HG02642 (cell line): ENCODE data around the gene GDPD4.

Experiments used
- ATAC-seq: cut with Tn5 transposase; IDR thresholded peaks from one replicate; pipeline ENCODE4 v1.9.1; 2021; ENCODE audit warnings: mild to moderate bottlenecking; ENCODE audit not compliant: unreplicated experiment, poor library complexity

GDPD4 gene

GRCh38 chr11:77250881-77251640 is 50.4 kb downstream of the GDPD4 start:
- ATAC-seq, result no peak

GRCh38 chr11:77249427-77249826 is 52.1 kb downstream of the GDPD4 start:
- no peak for ATAC-seq

GRCh38 chr11:77244277-77245027 is 57.0 kb downstream of the GDPD4 start:
- no peak for ATAC-seq

- no peak for ATAC-seq
Measured at GRCh38 chr11:77236901-77237300, 64.6 kb downstream of the GDPD4 start.

GRCh38 chr11:77233011-77233410 is 68.5 kb downstream of the GDPD4 start:
- ATAC-seq, result no peak

GRCh38 chr11:77232242-77232641 is 69.2 kb downstream of the GDPD4 start:
- no peak for ATAC-seq

- no peak for ATAC-seq
Measured at GRCh38 chr11:77231800-77232199, 69.7 kb downstream of the GDPD4 start.

- ATAC-seq, result no peak
Measured at GRCh38 chr11:77230878-77231605, 70.4 kb downstream of the GDPD4 start.

GRCh38 chr11:77223797-77224196 is 77.7 kb downstream of the GDPD4 start:
- ATAC-seq, result no peak

GRCh38 chr11:77217156-77217555 is 84.3 kb downstream of the GDPD4 start:
- ATAC-seq, result no peak

- ATAC-seq, result no peak
Measured at GRCh38 chr11:77215106-77215505, 86.4 kb downstream of the GDPD4 start.

GRCh38 chr11:77214557-77214956 is 86.9 kb downstream of the GDPD4 start:
- no peak for ATAC-seq

- no peak for ATAC-seq
Measured at GRCh38 chr11:77213589-77214428, 87.7 kb downstream of the GDPD4 start.

- ATAC-seq, result no peak
Measured at GRCh38 chr11:77213029-77213579, 88.4 kb downstream of the GDPD4 start.

GRCh38 chr11:77212314-77213007 is 89.0 kb downstream of the GDPD4 start:
- ATAC-seq, result no peak

GRCh38 chr11:77211594-77212251 is 89.8 kb downstream of the GDPD4 start:
- no peak for ATAC-seq

GRCh38 chr11:77211040-77211451 is 90.4 kb downstream of the GDPD4 start:
- ATAC-seq, result no peak

GRCh38 chr11:77209663-77210062 is 91.8 kb downstream of the GDPD4 start:
- ATAC-seq, result no peak

GRCh38 chr11:77208535-77208934 is 93.0 kb downstream of the GDPD4 start:
- no peak for ATAC-seq
